PFSK-1 (cell line): ENCODE measurements around the gene ARFGAP1.

Experiments
- FOXP2 ChIP-seq: optimal IDR thresholded peaks from 2 replicates; pipeline ENCODE3; 2011; ENCODE audit warnings: borderline replicate concordance, control low read depth, inconsistent platforms; ENCODE audit not compliant: insufficient read depth; ENCODE audit errors: extremely low read length, extremely low read depth
- POLR2AphosphoS5 ChIP-seq: IDR thresholded peaks from 2 replicates; pipeline ENCODE4 v1.6.1; 2012; ENCODE audit warnings: low read depth, mild to moderate bottlenecking, control low read depth, low read length, moderate library complexity
- SIN3A ChIP-seq: IDR thresholded peaks from 2 replicates; pipeline ENCODE4 v1.6.1; 2012; ENCODE audit warnings: mild to moderate bottlenecking, low read length, moderate library complexity, borderline replicate concordance; ENCODE audit not compliant: insufficient read depth
- TAF1 ChIP-seq: IDR thresholded peaks from 2 replicates; pipeline ENCODE4 v1.6.1; 2012; ENCODE audit warnings: low read length, control low read depth, borderline replicate concordance; ENCODE audit not compliant: insufficient read depth
- TF ChIP-seq, protein P1 (sequence below), 2 experiments: IDR thresholded peaks; 2 replicates each; pipeline versions ENCODE4 v1.6.1 to v1.8.0; 2011 to 2012; ENCODE audit warnings: low read depth in 2 of 2, low read length in 2 of 2, control low read depth in 1 of 2, inconsistent platforms in 1 of 2, mild to moderate bottlenecking in 1 of 2, moderate library complexity in 1 of 2; ENCODE audit not compliant: insufficient read depth in 1 of 2

The ARFGAP1 gene

DNA sequence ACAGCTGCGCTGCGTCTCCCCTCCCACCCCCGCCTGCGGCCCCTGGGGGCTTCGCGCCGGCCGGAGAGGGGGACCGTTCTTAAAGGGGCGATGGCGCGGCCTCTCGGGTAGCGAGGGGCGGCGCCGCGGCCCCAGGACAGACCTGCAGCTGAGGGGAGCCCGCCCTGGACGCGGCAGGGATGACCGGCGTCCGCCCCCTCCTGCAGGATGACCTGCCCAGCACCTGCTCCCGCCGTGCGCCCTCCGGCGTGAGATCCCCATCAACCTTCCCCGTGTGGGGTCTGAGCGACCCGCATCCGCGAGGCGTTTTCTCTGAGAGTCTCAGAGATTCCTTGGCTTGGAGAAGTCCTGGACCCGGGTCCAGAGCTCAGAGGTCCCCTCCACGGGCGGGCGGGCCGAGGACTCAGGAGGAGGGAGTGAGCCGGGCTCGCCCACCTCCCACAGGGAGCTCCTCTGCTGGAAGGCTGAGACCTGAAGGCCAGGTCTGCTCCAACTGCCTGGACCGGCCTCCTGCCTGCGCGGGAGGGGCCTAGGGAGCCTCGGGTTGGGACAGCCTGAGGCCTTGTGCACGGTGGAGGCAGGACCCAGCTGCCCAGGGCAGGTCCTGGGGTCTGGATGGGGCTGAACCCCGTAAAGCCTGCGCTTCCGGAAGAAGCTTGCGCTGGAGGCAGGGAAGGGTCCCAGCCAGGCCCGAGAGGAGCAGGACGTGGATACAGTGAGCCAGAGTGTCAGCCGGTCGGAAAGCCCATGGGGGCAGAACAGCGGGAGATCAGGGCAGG, 17.8 kb upstream of the ARFGAP1 start:
- TF ChIP-seq SIN3A (no peak), POLR2AphosphoS5 (no peak), FOXP2 (no peak), TAF1 (no peak)
- TF ChIP-seq, protein P1, sequence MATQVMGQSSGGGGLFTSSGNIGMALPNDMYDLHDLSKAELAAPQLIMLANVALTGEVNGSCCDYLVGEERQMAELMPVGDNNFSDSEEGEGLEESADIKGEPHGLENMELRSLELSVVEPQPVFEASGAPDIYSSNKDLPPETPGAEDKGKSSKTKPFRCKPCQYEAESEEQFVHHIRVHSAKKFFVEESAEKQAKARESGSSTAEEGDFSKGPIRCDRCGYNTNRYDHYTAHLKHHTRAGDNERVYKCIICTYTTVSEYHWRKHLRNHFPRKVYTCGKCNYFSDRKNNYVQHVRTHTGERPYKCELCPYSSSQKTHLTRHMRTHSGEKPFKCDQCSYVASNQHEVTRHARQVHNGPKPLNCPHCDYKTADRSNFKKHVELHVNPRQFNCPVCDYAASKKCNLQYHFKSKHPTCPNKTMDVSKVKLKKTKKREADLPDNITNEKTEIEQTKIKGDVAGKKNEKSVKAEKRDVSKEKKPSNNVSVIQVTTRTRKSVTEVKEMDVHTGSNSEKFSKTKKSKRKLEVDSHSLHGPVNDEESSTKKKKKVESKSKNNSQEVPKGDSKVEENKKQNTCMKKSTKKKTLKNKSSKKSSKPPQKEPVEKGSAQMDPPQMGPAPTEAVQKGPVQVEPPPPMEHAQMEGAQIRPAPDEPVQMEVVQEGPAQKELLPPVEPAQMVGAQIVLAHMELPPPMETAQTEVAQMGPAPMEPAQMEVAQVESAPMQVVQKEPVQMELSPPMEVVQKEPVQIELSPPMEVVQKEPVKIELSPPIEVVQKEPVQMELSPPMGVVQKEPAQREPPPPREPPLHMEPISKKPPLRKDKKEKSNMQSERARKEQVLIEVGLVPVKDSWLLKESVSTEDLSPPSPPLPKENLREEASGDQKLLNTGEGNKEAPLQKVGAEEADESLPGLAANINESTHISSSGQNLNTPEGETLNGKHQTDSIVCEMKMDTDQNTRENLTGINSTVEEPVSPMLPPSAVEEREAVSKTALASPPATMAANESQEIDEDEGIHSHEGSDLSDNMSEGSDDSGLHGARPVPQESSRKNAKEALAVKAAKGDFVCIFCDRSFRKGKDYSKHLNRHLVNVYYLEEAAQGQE (IDR thresholded peaks at IDR 0.05; ENCODE audit: insufficient read depth in 1 of 2, low read depth in 2 of 2, low read length in 2 of 2): no peak

DNA sequence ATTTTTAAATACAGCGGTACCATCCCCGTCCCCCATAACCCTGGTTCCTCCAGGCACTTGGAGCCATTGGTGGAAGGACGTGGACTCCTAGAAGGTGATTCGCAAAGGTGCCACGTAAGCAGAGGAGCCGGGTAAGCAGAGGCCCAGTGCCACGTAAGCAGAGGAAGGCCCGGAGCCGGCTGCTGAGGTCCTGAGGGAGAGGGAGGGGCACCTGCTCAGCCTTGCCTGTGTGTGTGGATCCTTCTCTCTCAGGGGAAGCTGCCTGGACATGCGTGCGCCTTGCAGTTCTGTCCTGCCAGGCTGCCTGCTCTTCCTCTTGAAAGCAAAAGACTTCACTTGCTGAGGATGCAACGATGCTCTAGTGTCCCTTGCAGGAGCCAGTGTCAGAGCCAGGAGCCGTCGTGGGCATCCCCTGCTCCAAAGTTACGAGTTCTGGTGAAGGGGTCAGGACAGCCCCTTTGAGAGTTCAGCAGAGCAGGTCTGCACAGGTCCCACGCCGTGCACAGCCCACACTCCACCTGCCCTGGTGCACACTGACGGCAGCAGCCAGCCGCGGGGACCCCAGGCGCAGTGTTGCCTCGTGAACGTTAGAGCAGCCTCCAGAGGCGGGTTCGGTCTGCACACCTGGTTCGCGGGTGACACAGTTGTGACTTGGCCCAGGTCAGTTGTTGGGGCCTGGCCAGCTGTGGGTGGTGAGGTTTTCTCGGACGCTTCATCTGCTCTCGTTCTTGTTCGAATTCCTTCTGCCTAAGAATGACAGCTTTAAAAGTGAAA, 16.5 kb upstream of the ARFGAP1 start:
- no peak for TF ChIP-seq POLR2AphosphoS5
- TF ChIP-seq TAF1: no peak
- TF ChIP-seq FOXP2: no peak
- TF ChIP-seq, protein P1 (IDR thresholded peaks at IDR 0.05; ENCODE audit: insufficient read depth in 1 of 2, low read depth in 2 of 2, low read length in 2 of 2): no peak
- no peak for TF ChIP-seq SIN3A

DNA sequence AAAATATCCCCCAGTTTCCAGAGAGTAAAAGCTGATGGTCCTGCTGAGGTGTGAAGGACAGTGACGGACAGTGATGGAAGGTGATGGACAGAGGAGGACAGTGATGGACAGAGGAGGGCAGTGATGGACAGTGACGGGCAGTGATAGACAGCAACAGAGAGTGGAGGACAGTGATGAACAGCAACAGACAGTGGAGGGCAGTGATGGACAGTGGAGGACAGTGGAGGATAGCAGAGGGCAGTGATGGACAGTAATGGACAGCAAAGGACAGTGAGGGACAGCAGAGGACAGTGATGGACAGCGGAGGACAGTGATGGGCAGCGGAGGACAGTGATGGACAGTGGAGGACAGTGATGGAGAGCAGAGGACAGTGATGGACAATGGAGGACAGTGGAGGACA, 15.7 kb upstream of the ARFGAP1 start:
- TF ChIP-seq TAF1: no peak
- TF ChIP-seq, protein P1 (IDR thresholded peaks at IDR 0.05; ENCODE audit: insufficient read depth in 1 of 2, low read depth in 2 of 2, low read length in 2 of 2): no peak
- TF ChIP-seq POLR2AphosphoS5: no peak
- TF ChIP-seq SIN3A: no peak
- no peak for TF ChIP-seq FOXP2

DNA sequence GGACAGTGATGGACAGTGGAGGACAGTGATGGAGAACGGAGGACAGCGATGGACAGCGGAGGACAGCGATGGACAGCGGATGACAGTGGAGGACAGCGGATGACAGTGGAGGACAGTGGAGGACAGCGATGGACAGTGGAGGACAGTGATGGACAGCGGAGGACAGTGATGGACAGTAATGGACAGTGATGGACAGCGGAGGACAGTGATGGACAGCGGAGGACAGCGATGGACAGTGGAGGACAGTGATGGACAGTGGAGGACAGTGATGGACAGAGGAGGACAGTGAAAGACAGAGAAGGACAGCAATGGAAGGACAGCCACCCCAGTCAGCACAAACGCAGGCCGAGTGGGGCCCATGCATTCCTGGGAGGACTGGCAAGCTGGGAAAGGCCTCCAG, 15.0 kb upstream of the ARFGAP1 start:
- TF ChIP-seq FOXP2: no peak
- TF ChIP-seq, protein P1 (IDR thresholded peaks at IDR 0.05; ENCODE audit: insufficient read depth in 1 of 2, low read depth in 2 of 2, low read length in 2 of 2): no peak
- TF ChIP-seq POLR2AphosphoS5: no peak
- no peak for TF ChIP-seq SIN3A
- TF ChIP-seq TAF1: no peak
